ENCODE results near the gene SPATA9. TPM values are rescaled to one million over a fixed set of nuclear protein-coding genes. Genes with fewer than 3 reads are reported as not detected.
A peak's percentile ranks its signal among the peaks of the same experiment; 100 is the strongest.
"Not testable (repeated sequence)": the region's sequence is repeated elsewhere in the genome, so short reads cannot be mapped to it uniquely, and the experiment has no call there.

Gene SPATA9
- total RNA-seq, 4 donors from 2014 or later = 0.76 TPM; not detected in 3

- ATAC-seq = peak; percentile 82 to 83
- TF ChIP-seq, protein P1, sequence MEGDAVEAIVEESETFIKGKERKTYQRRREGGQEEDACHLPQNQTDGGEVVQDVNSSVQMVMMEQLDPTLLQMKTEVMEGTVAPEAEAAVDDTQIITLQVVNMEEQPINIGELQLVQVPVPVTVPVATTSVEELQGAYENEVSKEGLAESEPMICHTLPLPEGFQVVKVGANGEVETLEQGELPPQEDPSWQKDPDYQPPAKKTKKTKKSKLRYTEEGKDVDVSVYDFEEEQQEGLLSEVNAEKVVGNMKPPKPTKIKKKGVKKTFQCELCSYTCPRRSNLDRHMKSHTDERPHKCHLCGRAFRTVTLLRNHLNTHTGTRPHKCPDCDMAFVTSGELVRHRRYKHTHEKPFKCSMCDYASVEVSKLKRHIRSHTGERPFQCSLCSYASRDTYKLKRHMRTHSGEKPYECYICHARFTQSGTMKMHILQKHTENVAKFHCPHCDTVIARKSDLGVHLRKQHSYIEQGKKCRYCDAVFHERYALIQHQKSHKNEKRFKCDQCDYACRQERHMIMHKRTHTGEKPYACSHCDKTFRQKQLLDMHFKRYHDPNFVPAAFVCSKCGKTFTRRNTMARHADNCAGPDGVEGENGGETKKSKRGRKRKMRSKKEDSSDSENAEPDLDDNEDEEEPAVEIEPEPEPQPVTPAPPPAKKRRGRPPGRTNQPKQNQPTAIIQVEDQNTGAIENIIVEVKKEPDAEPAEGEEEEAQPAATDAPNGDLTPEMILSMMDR (IDR thresholded peaks at IDR 0.05 in 4 of 5, conservative IDR thresholded peaks at IDR 0.05 in 1 of 5) = peak in 2 of 5 experiments; percentile 19 to 29
- TF ChIP-seq POLR2A (IDR thresholded peaks at IDR 0.05) = peak; percentile 96 to 98
- intact Hi-C loops (cut with DNase I; ENCODE audit: low total_unique reads) (loop anchor here (1.0 to 10.0 kb wide), 7 partner anchors 190 to 1056 kb away; partner anchors contain the start of gene CAST), in situ Hi-C loops (cut with MboI; ENCODE audit: low sequenced_read_pairs in 4 of 4) (loop anchor here in 3 of 4 donors (25.0 kb wide), 2 partner anchors 316 to 691 kb away; partner anchors contain the start of gene ELL2 (in 2 of the 3))
- H3K4me3 ChIP-seq = peak within 1 kb of the TSS; percentile 62 to 71 (median 66)
- no peaks in the 10 kb centered on the region for H3K36me3 ChIP-seq
- peak within 1 kb of the TSS; percentile 95 to 99 (median 97) for H3K27ac ChIP-seq
- H3K4me1 ChIP-seq = peaks cover 16 to 39% of the 10 kb centered on the region in 2 donors
- H3K9me3 ChIP-seq = no peaks in the 10 kb centered on the region
- peak; percentile 98 to 100 for DNase-seq
- H3K27me3 ChIP-seq = no peaks in the 10 kb centered on the region
Measured at GRCh38 chr5:95646569-95647431, 36.0 kb downstream of the SPATA9 start, which contains the start of gene RFESD. RFESD (plus strand) TSS chr5:95646777; CDS start chr5:95652272, 5,495 bp downstream.

DNA sequence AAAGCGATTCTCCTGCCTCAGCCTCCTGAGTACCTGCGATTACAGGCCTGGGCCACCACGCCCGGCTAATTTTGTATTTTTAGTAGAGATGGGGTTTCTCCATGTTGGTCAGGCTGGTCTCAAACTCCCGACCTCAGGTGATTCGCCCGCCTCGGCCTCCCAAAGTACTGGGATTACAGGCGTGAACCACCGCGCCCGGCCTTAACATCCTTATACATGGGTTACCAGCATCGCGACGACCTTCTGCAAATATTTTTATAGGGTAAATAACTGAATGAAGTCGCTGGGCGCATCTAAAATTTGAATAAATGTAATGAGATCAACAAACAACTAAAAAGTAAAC, 36.6 kb downstream of the SPATA9 start:
- not testable (repeated sequence) for ATAC-seq, H3K36me3 ChIP-seq, H3K27me3 ChIP-seq, DNase-seq, H3K9me3 ChIP-seq
- Histone ChIP-seq H3K4me3 (peak overlapping the region in 2 of 4 donors; percentile 62 to 71), H3K27ac (peak overlapping the region; percentile 95 to 99 (median 97)), H3K4me1 (peaks cover 16 to 39% of the 10 kb centered on the region in 2 donors)
- in situ Hi-C loops (cut with MboI; ENCODE audit: low sequenced_read_pairs in 4 of 4) (loop anchor here in 3 of 4 donors (25.0 kb wide), 2 partner anchors 316 to 691 kb away; partner anchors contain the start of gene ELL2 (in 2 of the 3)), intact Hi-C loops (cut with DNase I; ENCODE audit: low total_unique reads) (loop anchor here (1.0 to 10.0 kb wide), 7 partner anchors 191 to 1056 kb away; partner anchors contain the start of gene CAST)

DNA sequence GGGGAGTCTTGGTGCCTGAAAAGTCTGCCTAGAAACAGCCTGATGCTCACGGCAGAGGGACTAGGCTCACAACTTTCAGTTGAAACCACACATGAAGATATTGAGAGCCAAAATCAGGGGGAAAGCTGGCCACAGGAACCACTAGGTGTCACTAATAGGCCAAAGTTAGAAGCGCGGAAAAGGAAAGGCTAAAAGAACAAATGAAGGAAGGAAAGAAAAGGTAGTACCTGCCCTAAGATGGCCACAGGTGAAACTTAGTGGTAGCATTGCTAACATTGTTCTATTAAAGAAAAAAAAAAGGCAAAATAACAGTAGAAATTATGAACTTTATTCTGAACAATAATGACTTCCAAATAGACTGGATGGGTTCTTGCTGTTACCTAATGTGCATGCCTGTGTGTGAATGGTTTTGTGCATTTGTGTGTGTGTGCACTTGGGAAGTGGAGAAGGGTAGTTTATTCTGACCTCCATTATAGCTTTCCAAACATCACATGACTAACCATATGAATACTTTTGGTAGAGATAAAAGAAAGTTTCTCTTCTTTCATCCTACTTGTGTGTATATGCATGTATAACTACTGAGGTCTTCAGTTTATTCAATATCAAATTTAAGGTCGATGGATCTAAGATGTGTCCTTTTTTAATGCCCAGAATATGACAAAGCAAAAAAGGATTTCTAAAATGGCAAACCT, 38.3 kb downstream of the SPATA9 start:
- TF ChIP-seq POLR2A (IDR thresholded peaks at IDR 0.05) = no peak
- TF ChIP-seq, protein P1 (IDR thresholded peaks at IDR 0.05 in 4 of 5, conservative IDR thresholded peaks at IDR 0.05 in 1 of 5) = peak; percentile 62 to 76 (median 65)
- H3K4me3 ChIP-seq = no peak overlapping the region
- DNase-seq = peak; percentile 47 to 58
- peaks cover 16 to 30% of the 10 kb centered on the region in 2 donors for H3K4me1 ChIP-seq
- ATAC-seq = peak; percentile 24 to 37
- H3K9me3 ChIP-seq = no peaks in the 10 kb centered on the region
- intact Hi-C loops (cut with DNase I; ENCODE audit: low total_unique reads) = loop anchor here (2.0 to 10.0 kb wide), 5 partner anchors 138 to 1058 kb away; partner anchors contain the start of gene CAST
- H3K27ac ChIP-seq = peak overlapping the region; percentile 95 to 99 (median 97)
- H3K27me3 ChIP-seq = no peaks in the 10 kb centered on the region
- in situ Hi-C loops (cut with MboI; ENCODE audit: low sequenced_read_pairs in 4 of 4) = loop anchor here in 3 of 4 donors (25.0 kb wide), 2 partner anchors 318 to 693 kb away; partner anchors contain the start of gene ELL2 (in 2 of the 3)
- H3K36me3 ChIP-seq = no peaks in the 10 kb centered on the region

DNA sequence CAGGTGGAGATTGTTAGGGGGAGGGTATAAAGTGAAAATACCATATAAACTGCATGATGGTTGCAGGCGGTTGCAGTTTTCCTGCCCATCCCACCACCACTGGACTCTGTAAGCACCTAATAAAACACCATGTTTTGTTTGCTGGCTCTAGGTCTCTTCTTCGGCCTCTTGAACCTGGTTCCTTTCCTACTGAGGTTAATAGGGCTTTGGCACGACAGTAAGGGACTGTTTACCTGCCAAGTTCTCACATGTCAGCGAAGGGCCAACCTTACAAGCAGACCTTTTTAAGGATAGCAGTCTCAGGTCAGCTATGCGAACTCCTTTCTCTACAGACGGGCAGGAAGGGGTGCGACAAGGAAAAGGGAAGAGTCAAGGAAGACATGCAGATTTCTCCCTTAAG, 39.6 kb downstream of the SPATA9 start:
- no peaks in the 10 kb centered on the region for H3K27me3 ChIP-seq
- intact Hi-C loops (cut with DNase I; ENCODE audit: low total_unique reads) (loop anchor here (10.0 kb wide), 1 partner anchor 962 kb away; no protein-coding TSS in a partner anchor), in situ Hi-C loops (cut with MboI; ENCODE audit: low sequenced_read_pairs in 4 of 4) (loop anchor here in 3 of 4 donors (25.0 kb wide), 2 partner anchors 319 to 694 kb away; partner anchors contain the start of gene ELL2 (in 2 of the 3))
- ATAC-seq (no peak), DNase-seq (no peak)
- peak overlapping the region in 2 of 4 donors; percentile 95 to 99 for H3K27ac ChIP-seq
- H3K4me3 ChIP-seq = no peak overlapping the region
- no peaks in the 10 kb centered on the region for H3K9me3 ChIP-seq
- no peaks in the 10 kb centered on the region for H3K36me3 ChIP-seq
- TF ChIP-seq POLR2A (IDR thresholded peaks at IDR 0.05) = no peak
- TF ChIP-seq, protein P1 (IDR thresholded peaks at IDR 0.05 in 4 of 5, conservative IDR thresholded peaks at IDR 0.05 in 1 of 5) = no peak
- peaks cover 16 to 25% of the 10 kb centered on the region in 2 donors for H3K4me1 ChIP-seq
